SK-N-MC (cell line): Measurements from ENCODE around the gene AKAP5.

Experiments
- EZH2 ChIP-seq: fragments of 200-600 bp; sonication (generic); IDR thresholded peaks from one replicate; pipeline ENCODE4 v1.6.1; 2017; ENCODE audit warnings: antibody characterized with exemption
- FOXP2 ChIP-seq: optimal IDR thresholded peaks from 2 replicates; pipeline ENCODE3; 2011; ENCODE audit warnings: mild to moderate bottlenecking, moderate library complexity; ENCODE audit not compliant: insufficient read depth; ENCODE audit errors: extremely low read length, control extremely low read depth
- POLR2AphosphoS5 ChIP-seq: IDR thresholded peaks from 2 replicates; pipeline ENCODE4 v1.6.1; 2012; ENCODE audit warnings: mild to moderate bottlenecking, low read depth, low read length, borderline replicate concordance

DNA sequence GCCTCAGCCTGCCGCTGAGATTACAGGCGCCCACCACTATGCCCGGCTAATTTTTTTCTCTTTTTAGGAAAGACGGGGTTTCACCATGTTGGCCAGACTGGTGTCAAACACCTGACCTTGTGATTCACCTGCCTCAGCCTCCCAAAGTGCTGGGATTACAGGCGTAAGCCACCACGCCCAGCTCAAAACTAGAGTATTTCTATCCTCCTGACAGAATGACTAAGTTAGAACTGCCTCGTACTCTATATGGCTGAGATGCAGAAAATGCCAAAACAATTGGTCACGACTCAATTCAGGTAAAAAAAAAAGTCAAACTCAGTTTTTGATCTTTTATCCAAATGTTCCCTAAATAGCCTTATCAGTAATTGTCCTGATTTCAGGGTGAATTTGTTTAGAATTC is 11.1 kb downstream of the AKAP5 start:
- TF ChIP-seq EZH2: no peak
- TF ChIP-seq POLR2AphosphoS5: no peak
- no peak for TF ChIP-seq FOXP2
